ENCODE results near the gene SHANK1.

- TF ChIP-seq CEBPB (IDR thresholded peaks at IDR 0.05; ENCODE audit: low read depth, low read length) (no peak), CTCF (conservative IDR thresholded peaks at IDR 0.05; ENCODE audit: low read depth, low read length) (no peak), POLR2A (IDR thresholded peaks at IDR 0.05; ENCODE audit: low read depth, low read length) (no peak), MAFK (IDR thresholded peaks at IDR 0.05; ENCODE audit: low read depth, low read length) (no peak), MXI1 (IDR thresholded peaks at IDR 0.05; ENCODE audit: borderline replicate concordance, low read depth, low read length) (no peak), BHLHE40 (IDR thresholded peaks at IDR 0.05; ENCODE audit: low read depth, low read length) (peak; percentile 48; the same call in 1 of the 2 replicates), RCOR1 (IDR thresholded peaks at IDR 0.05; ENCODE audit: insufficient replicate concordance, low read length) (no peak)
These were observed 40.2 kb downstream of the SHANK1 start for GRCh38 chr19:50679177-50680125.
